IPS-NIHi11 (cell line): ENCODE data around the gene EMC8.

Experiments used
- DNase-seq: peaks from one replicate; pipeline ENCODE4 v3.0.0; 2012; ENCODE audit warnings: mixed read lengths, low spot score

Gene EMC8

DNA sequence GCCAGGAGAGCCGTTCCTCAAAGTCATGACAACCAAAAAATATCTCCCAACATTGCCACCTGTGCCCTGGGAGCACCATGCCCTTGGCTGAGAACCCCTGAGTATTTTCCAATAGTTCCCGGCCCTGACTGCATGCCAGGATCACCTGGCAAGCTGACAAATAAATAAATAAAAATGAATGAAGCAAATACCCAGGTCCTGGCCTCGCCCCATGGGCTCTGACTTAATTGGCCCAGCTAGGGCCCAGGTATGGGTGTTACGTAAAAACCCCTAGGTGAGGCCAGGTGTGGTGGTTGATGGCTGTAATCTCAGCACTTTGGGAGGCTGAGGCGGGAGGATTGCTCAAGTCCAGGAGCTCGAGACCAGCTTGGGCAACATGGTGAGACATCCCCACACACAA is 45.8 kb downstream of the EMC8 start:
- DNase-seq: no peak

DNA sequence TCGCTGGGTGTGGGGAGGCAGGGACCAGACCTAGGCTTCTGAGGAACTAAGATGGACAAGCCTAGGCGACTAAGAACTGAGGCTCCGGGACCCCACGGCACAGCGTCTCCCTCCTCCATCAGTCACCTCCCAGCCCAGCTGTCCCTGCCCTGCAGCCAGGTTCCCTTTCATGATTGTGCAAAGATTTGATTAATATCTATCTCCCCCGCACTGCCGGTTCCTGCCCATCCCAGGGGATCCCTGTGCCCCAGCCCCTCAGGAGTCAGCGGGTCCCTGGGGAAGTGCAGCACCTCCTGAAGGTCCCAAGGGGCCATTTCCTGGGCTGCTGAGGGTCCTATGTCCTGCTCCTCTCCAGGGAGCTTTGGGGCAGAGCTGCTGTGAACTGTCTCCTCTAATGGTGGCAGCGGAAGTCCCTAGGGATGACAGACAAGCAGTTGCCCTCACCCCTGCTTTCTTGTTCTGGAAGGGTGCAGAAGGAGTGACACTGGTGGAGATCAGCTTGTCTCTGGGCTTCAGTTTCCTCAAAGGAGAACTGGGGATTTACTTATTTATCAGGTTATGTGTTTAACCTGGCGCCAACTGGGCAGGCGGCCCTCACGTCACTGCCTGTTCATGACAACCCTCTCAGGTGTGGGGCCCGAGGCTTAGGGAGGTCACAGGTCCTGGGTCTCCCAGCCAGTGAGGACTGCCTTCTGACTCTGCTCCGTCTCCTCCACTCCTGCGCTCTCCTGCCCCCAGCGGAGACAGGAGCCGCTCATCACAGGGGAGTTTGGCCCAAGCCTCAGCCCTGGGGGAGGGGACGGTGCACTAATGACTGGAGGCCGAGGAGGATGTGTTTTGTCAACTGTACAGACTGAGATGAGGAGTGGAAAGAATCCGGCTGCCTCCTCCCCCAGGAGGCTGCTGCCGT is 46.6 kb downstream of the EMC8 start:
- DNase-seq: peak; percentile 61

DNA sequence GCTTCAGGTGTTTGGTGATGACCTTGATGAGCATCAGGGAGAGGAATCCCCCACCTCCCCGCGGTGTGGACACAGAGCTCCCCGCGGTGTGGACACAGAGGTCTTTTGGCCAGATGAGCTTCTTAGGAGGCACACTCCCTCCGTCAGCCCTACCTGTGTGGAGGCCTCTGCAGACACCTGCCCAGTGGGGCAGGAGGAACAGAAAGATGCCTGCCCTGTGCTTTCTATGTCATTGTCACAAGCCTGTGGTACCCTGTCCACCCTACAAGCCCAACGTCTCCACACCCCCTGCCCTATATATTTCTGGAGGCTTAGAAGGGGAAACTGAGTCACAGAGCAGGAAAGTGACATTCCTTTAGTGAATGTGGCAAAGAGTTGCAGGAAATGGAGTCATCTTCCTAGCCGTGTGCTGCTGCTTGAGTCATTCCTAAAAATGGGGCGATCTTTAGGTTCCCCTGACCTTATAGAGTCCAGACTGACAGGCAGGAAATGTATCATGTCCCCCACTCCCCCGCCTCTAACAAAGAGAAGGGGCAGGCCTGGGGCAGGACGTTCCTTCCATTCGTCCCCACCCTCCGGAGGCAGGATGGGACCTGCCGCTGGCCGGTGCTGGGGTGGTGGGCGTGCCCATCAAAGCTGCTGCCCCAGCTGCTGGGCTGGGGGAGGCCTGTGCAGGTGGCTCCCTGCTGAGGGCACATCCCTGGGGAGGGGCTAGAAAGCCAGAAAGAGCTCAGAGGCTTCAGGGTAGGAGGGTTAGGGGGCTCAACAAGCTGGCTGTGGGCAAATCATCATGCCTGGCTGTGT is 47.4 kb downstream of the EMC8 start:
- DNase-seq: no peak

DNA sequence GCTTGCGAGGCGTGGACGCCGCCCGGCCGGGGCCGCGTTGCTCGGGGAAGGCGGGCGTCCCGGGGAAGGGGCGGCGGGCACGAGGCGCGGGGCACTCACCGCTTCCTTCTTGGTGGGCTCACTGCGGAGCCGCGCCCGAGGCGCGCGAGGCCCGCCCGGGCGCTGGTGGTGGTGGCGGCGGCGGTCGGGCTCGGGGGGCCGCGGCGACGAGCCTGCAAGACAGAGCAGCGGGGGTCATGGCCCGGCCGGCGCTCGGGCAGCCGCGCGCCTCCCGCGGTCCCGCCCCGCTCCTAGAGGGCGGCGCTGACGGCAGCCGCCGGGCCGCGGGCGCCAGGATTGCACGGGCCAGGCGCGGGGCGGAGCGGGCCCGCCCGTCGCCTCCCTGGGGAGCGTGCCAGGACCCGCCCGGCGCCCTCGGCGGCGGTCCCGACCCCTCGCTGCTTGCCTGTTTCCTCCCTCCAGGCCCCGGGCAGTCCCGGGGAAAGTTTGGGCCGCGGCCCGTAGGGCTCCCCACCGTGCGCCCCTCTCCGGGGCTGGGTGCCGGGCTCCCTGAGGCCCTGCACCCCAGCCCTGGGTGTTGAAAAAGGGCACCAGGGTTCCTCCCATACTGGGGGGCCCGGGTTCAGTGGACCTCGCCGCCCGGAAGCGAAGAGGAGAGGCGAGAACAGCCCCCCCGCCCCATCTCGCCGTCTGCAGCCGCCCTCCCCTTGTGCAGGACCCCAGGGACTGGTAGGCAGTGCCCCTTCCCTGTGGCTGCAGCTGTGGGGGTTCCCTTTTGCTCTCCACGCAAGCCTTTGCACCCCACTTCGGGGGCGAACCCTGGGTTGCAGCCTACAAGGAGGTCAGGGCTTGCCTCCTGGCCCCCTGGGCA is 48.3 kb downstream of the EMC8 start, which contains the start of gene C16orf74:
Gene C16orf74 (minus strand): TSS at position 270 of the 871 bp plus-strand sequence. CDS start 15,879 bp downstream, outside the sequence.
- DNase-seq: peak; percentile 87

DNA sequence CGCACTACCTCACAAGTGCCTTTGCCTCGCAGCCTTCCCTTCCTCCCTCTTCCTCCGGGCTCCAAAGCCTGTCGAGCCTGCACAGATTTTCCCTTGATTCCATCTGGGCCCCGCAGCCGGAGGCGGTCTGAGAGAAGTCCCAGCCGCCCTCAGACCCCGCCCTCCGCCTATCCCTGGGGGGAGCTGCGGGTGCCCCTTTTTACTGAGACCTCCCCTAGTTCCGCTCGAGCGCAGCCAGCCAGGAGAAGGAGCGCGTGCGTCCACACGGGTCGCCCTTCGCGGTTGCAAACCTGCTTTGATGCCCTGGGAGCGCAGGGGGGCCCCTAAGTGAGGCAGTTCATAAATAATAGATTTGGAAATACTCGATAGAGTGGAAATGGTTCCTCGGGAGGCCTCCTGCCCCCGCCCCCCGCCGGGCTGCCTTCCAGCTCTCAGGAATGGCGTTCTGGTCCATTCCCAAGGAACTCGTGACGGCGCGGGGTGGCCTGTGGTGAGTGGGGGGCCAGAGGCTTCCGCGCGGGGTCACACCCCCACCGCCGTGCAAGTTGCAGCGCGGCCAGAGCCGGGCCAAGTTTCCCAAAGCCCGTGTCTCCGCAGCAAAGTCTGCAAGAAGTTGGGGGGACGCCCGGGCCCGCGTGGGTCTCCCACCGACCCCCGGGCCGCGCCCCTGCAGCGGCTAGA is 49.1 kb downstream of the EMC8 start:
- peak; percentile 49 for DNase-seq

DNA sequence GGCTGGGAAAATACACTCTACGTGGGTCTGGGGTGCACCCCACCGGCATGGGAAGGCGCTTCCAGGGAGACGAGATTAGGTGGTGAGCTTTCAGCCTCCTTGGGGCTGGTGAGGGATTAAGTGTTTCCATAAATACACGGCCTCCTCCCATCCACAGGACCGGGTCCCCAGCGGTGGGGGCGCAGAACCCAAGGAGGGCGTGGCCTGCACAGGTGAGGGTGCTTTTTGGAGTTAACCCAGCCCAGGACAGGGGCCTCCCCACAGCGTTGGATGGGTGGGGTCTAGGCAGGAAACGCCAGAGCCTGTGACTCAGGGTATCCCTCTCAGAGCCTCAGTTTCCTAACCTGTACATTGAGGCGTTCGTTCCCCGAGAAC is 49.6 kb downstream of the EMC8 start:
- no peak for DNase-seq

DNA sequence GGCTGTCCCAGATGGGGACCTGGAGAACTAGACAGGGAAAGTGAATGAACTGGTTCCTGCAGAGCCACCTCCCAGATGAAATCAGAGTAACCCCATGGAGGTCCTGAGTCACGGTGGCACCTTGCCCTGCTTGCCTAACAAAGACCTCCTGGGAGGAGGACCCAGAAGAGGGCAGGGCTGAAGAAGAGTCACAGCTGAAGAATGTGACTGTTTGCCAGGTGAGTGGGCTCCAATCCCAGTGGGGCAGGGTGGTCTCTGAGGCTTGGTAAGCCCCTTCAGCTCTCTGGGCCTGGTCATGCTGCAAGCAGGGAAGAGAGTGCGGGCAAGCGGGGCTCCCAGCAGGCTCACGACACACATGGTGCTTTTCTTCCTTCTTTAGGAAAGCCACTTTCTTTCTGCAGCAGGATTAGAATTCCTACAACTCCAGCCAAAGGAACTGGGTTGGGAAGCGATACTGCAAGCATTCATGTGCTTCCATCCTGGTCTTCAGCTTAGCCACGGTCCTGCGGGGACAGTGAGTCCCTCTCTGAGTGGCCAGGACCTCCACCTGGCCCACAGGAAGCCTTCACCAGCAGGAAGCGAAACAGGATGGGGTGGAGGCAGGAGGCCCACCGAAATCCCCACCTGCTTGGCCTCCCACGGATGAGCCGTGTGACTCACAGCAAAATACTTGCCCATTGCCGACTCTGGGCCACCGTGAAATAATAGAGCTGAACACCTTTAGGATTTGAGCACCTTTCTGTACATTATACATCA is 52.7 kb downstream of the EMC8 start:
- peak; percentile 58 for DNase-seq

DNA sequence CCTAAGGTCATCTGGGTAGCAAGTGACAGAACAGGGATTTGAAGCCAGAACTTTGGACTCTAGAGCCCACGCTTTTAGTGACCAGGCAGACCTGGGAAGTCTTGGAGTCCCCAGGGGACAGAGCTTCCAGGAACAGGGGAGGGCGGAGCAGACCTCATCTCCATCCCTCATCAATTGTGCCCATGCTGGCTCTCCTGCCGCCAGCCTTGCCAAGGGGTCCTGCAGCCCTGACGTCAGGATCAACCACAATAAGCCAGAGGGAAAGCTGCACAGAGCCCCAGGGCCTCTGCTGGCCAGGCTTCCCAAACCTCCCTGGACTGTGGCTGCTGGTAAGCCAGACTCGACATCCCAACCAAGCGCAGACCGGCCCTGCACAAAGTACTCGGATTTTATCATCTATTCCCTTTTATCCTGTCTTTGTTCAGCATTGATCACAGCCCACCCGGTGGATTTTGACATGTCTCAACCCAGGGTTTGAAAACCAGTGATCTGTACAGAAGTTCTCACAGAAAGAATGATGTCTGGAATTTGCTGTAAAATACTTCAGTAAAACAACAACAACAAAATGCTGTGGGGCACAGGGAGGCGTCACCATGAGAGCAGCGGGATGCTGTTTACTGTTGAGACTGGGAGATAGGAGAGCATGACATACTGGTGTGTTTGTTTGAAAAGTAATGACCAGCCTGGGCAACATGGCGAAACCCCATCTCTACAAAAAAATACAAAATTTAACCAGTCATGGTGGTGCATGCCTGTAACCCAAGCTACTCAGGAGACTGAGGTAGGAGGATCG is 60.2 kb downstream of the EMC8 start:
- no peak for DNase-seq

DNA sequence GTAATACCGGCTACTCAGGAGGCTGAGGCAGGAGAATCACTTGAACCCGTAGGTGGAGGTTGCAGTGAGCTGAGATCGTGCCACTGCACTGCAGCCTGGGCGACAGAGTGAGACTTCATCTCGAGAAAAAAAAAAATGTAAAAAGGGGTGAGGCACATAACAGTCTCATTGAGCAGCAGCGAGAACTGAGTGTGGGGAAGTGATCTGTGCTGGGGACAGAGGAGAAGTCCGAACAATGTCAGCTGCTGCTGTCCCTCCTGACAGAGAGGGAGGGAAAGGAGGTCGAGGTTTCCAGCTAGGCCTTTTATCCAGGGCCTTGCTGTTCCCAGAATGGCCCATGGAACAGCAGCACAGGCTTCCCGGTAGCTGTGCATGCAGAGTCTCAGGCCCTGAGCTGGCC is 62.4 kb downstream of the EMC8 start:
- DNase-seq: no peak

DNA sequence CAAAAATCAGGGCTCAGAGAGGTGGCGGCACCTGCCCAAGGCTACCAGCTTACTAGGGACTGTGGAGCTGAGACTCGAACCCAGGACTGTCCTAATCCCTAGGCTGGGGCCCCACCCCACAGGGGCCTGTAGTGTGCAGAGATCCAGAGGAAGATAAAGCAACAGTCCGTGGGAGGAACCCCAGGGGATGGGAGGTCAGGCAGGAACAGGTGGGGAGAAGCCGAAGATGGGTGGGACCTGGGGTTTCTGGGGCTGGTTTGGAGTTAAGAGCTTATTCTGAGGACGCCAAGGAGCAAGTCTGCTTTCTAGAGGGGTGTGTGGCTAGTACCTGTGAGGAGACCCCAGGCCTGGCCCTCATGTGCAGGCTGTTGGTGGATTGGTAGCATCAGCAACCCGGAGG is 63.4 kb downstream of the EMC8 start:
- DNase-seq: no peak

DNA sequence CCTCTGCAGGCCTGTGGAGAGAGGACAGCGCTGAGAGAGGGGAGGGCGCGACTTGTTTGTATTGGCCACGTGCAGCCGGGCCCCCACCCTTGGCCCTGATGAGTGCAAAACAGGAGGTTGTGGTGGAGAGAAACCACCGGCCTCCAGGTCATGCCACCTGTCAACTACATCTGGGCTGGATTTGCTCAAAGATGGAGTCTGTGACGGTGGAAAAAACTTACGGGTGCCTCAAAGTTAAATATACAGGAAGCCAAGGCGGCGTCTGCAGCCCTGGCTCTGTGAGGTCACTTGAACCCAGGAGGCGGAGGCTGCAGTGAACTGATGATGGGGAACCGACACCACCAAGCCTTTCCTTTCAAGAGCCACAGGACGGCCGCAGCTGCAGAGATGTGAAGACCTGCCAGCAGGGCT is 64.1 kb downstream of the EMC8 start:
- DNase-seq: no peak

DNA sequence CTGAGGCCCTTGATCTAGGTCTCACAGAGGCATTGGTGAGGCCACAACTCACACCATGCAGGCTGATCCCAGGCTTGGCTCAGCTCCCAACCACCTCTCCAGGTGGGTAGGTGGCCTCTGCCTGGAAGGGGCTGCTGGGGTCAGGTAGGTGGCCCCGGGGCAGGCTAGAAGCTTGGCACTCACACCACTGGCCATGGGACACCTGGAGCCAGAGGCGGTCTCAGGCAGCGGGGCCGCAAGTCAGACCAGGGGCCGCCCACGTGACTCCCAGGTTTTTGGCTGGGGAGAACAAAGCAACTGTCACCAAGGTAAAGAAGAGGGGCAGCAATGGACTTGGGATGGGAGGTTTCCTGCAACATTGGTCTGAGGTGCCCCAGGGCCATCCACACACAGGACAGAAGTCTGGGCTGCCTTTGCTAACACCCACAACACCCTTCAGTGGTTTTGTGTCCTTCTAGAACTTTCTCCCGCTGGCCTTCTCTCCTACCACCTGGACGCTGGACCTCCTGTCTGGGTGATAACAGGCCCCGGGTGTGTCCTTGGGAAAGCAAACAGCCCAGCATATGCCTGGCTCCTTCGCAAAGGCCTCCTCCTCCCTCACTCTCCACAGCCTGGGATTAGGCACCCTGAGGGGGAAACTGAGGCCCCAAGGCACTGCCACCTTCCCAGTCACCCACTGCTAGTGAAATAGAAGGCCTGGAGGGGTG is 64.9 kb downstream of the EMC8 start:
- no peak for DNase-seq

DNA sequence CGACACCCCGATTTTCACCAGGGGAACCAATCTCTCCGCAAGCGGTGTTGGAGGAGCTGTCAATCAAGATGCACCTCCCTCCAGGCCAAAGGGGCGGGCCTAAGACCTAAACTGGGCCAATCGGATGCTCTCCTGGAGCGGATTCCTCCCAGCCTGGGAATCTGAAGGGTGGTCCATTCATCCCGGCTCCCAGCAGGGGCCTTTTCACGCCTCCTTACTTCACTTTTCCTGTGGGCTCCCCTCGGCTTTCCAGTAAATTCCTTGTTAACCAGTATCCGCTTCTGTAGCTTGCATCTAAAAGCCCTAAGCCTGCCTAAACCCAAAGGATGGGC is 65.5 kb downstream of the EMC8 start:
- peak; percentile 93 for DNase-seq

DNA sequence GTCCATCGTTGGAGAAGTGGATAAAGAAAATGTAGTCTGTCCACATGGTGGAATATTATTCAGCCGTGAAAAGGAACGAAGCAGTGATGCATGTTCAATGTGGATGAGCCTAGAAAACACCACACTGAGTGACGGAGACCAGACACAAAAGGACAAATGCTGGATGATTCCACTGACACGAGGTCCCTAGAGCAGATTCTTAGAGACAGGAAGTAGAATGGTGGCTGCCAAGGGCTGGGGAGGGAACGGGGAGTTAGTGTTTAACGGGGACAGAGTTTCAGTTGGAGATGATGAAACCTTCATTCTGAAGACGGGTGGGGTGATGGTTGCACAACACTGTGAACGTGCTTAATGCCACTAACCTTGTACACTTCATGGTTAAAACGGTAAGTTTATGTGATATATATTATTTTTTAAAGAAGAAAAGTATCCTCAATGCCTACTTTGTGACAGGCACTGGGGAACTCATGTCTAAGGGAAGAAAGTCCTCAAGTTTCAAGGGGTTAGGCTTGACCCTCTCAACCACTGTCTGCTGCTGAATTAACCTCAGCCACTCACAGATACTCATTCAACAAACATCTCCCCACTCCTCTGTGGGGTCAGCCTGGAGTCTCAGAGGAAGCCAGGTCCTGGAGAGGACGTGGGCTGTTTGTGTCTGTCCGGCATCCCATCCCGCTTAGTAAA is 66.0 kb downstream of the EMC8 start:
- no peak for DNase-seq

DNA sequence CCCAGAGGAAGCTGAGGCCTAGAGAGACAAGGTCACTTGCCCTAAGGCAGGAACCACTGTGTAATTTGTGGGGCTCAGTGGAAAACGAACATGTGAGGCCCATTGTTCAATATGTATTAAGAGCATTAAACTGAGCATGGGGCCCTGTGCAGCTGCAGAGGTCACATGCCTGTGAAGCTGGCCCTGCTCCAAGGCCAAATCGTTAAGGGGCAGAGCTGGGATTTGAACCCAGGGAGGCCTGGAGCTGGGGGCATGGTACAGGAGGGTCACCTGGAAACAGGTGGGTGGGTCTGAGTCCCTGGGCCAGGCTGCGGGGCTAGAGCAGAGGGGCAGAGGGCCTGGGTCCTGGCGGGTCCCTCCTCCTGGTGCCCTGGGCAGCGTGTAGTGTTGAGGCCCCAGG is 68.2 kb downstream of the EMC8 start:
- DNase-seq: no peak

DNA sequence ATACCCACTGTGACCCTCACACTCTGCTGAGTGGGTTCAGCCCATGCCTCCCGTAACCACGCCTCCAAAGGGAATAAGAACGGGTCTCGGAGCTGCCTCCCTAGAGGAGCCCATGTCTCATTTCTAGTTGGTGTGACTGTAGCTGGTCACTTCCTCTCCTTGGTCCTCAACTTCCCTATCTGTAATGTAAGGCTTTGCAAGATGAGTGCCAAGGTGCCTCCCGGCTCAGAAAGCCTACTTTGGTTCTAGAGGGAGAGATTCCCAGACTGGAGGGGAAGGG is 69.2 kb downstream of the EMC8 start:
- no peak for DNase-seq

DNA sequence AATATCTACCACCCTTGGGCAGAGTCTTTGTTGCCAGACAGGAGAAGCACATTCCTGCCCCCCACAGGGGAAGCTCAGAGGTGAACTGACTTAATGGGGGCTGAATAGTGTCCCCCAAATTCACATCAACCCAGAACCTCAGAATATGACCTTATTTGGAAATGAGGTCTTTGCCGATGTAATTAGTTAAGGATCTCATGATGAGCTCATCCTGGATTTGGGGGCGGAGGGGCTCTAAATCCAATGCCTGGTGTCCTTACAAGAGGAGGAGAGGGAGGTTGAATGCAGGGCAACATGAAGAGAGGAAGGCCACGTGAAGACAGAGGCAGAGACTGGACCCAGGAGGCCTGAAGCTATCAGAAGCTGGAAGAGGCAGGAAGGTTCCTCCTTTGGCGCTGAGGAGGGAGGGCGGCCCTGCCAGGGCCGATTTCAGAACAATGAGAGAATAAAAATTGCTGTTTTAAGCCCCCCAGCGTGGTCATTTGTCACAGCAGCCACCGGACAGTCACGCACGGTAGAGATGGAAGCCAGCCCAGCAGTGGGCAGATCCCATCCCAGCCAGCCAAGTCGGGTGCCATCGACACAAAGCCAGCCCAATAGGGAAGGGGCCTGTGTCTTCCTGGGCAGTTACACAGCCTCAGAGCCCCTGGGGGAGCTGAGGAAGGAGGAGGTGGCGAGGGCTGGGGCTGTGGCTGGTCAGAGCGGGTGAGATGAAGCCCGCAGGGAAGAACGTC is 69.7 kb downstream of the EMC8 start:
- DNase-seq: no peak

DNA sequence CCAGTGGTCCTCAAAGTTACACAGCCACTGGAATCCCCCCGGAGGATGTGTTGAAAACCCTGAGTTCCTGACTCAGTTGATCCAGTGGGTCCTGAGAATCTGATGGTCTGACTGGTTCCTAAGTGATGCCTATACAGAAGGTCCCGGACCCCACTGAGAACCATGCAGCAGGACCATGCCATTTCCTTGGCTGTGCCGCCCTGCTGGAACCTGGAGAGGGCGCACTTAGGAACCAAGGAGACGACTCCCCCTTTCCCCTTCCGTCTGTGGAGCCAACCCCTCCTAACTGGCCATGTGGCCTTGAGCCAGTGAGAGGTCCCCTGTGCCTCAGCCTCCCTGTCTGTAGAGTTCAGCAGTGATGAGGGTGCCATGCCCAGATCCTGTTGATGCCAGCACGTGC is 70.5 kb downstream of the EMC8 start:
- DNase-seq: peak; percentile 60
